Neural cell (in vitro differentiated cells): Measurements from ENCODE around the gene ZNF358. TPM values are rescaled to one million over a fixed set of nuclear protein-coding genes. Genes with fewer than 3 reads are reported as not detected.

Experiments used
- H2AFZ ChIP-seq: fragments of 200-600, 300-800 bp; sonication (generic), shearing (Covaris generic); 2 replicates; pipeline ENCODE4 v1.6.0; 2014; ENCODE audit warnings: low read depth, mild to moderate bottlenecking, antibody characterized with exemption, low read length, moderate library complexity
- H3F3A ChIP-seq: fragments of 200-600 bp; shearing (Covaris generic); 2 replicates; pipeline ENCODE4 v1.6.1; 2016; ENCODE audit warnings: mild to moderate bottlenecking, moderate library complexity, mixed read lengths, antibody characterized with exemption, low read length; ENCODE audit not compliant: insufficient read depth, poor library complexity, severe bottlenecking
- H3K27ac ChIP-seq: fragments of 200-600, 300-800 bp; sonication (generic), shearing (Covaris generic); 2 replicates; pipeline ENCODE4 v1.5.1; 2014; ENCODE audit warnings: mild to moderate bottlenecking, low read length, moderate library complexity
- H3K27me3 ChIP-seq: fragments of 300-800, 200-600 bp; sonication (generic), shearing (Covaris generic); 2 replicates; pipeline ENCODE4 v1.6.0; 2014; ENCODE audit warnings: mild to moderate bottlenecking, low read depth, low read length, moderate library complexity; ENCODE audit not compliant: insufficient read depth
- H3K36me3 ChIP-seq: fragments of 300-800, 200-600 bp; sonication (generic), shearing (Covaris generic); 2 replicates; pipeline ENCODE4 v1.5.1; 2014; ENCODE audit warnings: mild to moderate bottlenecking, antibody characterized with exemption, low read length, moderate library complexity; ENCODE audit not compliant: insufficient read depth
- H3K4me2 ChIP-seq: fragments of 300-800, 200-600 bp; sonication (generic), shearing (Covaris generic); 2 replicates; pipeline ENCODE4 v1.6.0; 2014; ENCODE audit warnings: mild to moderate bottlenecking, low read length
- H3K4me3 ChIP-seq: fragments of 300-800, 200-600 bp; sonication (generic), shearing (Covaris generic); 2 replicates; pipeline ENCODE4 v1.5.1; 2014; ENCODE audit warnings: mild to moderate bottlenecking, low read length, moderate library complexity
- H3K79me2 ChIP-seq: fragments of 200-600 bp; shearing (Covaris generic); replicated peaks from 2 replicates; pipeline ENCODE4 v1.6.0; 2014; ENCODE audit warnings: mild to moderate bottlenecking, low read length, moderate library complexity; ENCODE audit not compliant: insufficient read depth
- H3K9ac ChIP-seq: fragments of 300-800, 200-600 bp; sonication (generic), shearing (Covaris generic); 2 replicates; pipeline ENCODE4 v1.6.1; 2016; ENCODE audit warnings: mild to moderate bottlenecking, low read length, mixed read lengths
- H3K9me2 ChIP-seq: fragments of 200-600 bp; shearing (Covaris generic); 2 replicates; pipeline ENCODE4 v1.6.1; 2016; ENCODE audit warnings: mild to moderate bottlenecking, low read length, mixed read lengths; ENCODE audit not compliant: insufficient read depth
- H3K9me3 ChIP-seq: fragments of 200-600, 300-800 bp; sonication (generic), shearing (Covaris generic); 2 replicates; pipeline ENCODE4 v1.6.1; 2016; ENCODE audit warnings: mild to moderate bottlenecking, mixed run types, low read length, moderate library complexity, mixed read lengths
- H4K20me1 ChIP-seq: fragments of 200-600 bp; shearing (Covaris generic); 2 replicates; pipeline ENCODE4 v1.6.1; 2016; ENCODE audit warnings: mild to moderate bottlenecking, mixed run types; ENCODE audit not compliant: insufficient read depth
- CTCF ChIP-seq: fragments of 450-650 bp; IDR thresholded peaks from 2 replicates; pipeline ENCODE4 v1.5.1; 2014; ENCODE audit warnings: antibody characterized with exemption, mild to moderate bottlenecking, moderate library complexity; ENCODE audit not compliant: poor library complexity, severe bottlenecking
- EP300 ChIP-seq: fragments of 450-650 bp; conservative IDR thresholded peaks from 2 replicates; pipeline ENCODE4 v1.6.1; 2014; ENCODE audit warnings: antibody characterized with exemption, mild to moderate bottlenecking, moderate library complexity; ENCODE audit not compliant: poor library complexity, severe bottlenecking
- EZH2 ChIP-seq: fragments of 200-600, 300-800 bp; shearing (Covaris generic), sonication (generic); IDR thresholded peaks from 2 replicates; pipeline ENCODE4 v1.6.1; 2014; ENCODE audit warnings: antibody characterized with exemption, low read length, borderline replicate concordance, mild to moderate bottlenecking; ENCODE audit not compliant: insufficient read depth, poor library complexity, severe bottlenecking
- MXI1 ChIP-seq: fragments of 450-650 bp; conservative IDR thresholded peaks from 2 replicates; pipeline ENCODE4 v1.6.1; 2014; ENCODE audit warnings: antibody characterized with exemption, mild to moderate bottlenecking; ENCODE audit not compliant: poor library complexity, severe bottlenecking
- POLR2AphosphoS5 ChIP-seq: IDR thresholded peaks from 2 replicates; pipeline ENCODE4 v1.6.1; 2012
- RAD21 ChIP-seq: fragments of 450-650 bp; conservative IDR thresholded peaks from 2 replicates; pipeline ENCODE4 v1.6.1; 2014; ENCODE audit warnings: antibody characterized with exemption, mild to moderate bottlenecking, moderate library complexity
- SMC3 ChIP-seq: fragments of 450-650 bp; conservative IDR thresholded peaks from 2 replicates; pipeline ENCODE4 v1.6.1; 2014; ENCODE audit warnings: antibody characterized with exemption, mild to moderate bottlenecking, moderate library complexity; ENCODE audit not compliant: poor library complexity
- TAF1 ChIP-seq: IDR thresholded peaks from 2 replicates; pipeline ENCODE4 v1.6.1; 2012; ENCODE audit warnings: low read depth
- polyA plus RNA-seq: library from polyadenylated mRNA; depleted of rRNA; stranded (reverse); fragments of >200 nt; gene quantifications from 2 replicates; pipeline ENCODE4 v1.2.3, GENCODE V29; 2014
- TF ChIP-seq, protein P1 (sequence below): IDR thresholded peaks from 2 replicates; pipeline ENCODE4 v1.6.1; 2012; ENCODE audit warnings: borderline replicate concordance

The ZNF358 gene
- polyA plus RNA-seq, 1 donor from 2014 or later, result 22.0 TPM

DNA sequence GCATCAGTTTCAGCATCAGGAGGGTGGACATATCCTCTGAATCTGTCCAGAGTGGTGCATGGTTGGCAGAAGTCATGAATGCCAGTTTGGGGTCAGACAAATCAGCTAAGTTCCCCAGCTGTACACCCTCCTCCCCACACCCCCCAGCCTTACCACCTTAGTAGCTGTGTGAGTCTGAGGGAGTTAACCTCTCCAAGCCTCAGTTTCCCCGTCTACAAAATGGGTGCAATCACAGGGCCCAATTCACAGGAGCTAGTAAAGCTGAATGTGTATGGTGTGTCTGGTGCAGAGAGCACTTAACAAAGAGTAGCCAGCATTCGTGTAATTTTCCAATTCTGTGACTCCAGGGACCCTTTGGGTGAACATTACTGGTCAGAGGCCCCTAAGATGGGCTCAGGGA, 13.4 kb upstream of the ZNF358 start:
- H3K27me3 ChIP-seq, result no peaks in the 10 kb centered on the region
- no peak overlapping the region for H2AFZ ChIP-seq
- no peaks in the 10 kb centered on the region for H3K79me2 ChIP-seq
- no peak overlapping the region for H3K4me3 ChIP-seq
- H3K9me2 ChIP-seq, result no peaks in the 10 kb centered on the region
- H4K20me1 ChIP-seq, result no peaks in the 10 kb centered on the region
- no peak for TF ChIP-seq RAD21
- no peak for TF ChIP-seq TAF1
- TF ChIP-seq EZH2, result no peak
- H3F3A ChIP-seq, result no peaks in the 10 kb centered on the region
- H3K9ac ChIP-seq, result no peak overlapping the region
- H3K27ac ChIP-seq, result no peak overlapping the region
- no peaks in the 10 kb centered on the region for H3K9me3 ChIP-seq
- H3K36me3 ChIP-seq, result no peaks in the 10 kb centered on the region
- no peak overlapping the region for H3K4me2 ChIP-seq

DNA sequence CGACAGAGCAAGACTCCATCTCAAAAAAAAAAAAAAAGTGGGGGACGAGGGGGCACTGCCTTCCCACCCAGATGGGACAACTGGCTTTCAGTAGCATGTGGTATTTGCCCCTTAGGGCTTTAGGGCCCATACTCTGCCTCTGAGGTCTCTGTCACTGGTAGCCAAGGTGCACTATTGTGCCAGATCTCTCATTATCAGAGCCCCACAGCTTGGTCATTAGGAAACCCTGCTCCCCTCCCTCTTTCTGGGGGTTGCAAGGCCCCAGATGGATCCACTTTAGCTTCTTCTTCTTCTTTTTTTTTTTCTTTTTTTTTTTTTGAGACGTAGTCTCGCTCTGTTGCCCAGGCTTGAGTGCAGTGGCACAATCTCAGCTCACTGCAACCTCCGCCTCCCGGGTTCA, 11.2 kb upstream of the ZNF358 start:
- Histone ChIP-seq H3K9ac (no peak overlapping the region), H3K36me3 (no peaks in the 10 kb centered on the region), H3K27ac (no peak overlapping the region), H3K27me3 (no peaks in the 10 kb centered on the region), H3K4me3 (no peak overlapping the region), H3F3A (no peaks in the 10 kb centered on the region), H4K20me1 (no peaks in the 10 kb centered on the region), H2AFZ (no peak overlapping the region), H3K9me3 (no peaks in the 10 kb centered on the region), H3K4me2 (no peak overlapping the region), H3K79me2 (no peaks in the 10 kb centered on the region), H3K9me2 (no peaks in the 10 kb centered on the region)
- TF ChIP-seq EP300, result no peak
- TF ChIP-seq, protein P1, sequence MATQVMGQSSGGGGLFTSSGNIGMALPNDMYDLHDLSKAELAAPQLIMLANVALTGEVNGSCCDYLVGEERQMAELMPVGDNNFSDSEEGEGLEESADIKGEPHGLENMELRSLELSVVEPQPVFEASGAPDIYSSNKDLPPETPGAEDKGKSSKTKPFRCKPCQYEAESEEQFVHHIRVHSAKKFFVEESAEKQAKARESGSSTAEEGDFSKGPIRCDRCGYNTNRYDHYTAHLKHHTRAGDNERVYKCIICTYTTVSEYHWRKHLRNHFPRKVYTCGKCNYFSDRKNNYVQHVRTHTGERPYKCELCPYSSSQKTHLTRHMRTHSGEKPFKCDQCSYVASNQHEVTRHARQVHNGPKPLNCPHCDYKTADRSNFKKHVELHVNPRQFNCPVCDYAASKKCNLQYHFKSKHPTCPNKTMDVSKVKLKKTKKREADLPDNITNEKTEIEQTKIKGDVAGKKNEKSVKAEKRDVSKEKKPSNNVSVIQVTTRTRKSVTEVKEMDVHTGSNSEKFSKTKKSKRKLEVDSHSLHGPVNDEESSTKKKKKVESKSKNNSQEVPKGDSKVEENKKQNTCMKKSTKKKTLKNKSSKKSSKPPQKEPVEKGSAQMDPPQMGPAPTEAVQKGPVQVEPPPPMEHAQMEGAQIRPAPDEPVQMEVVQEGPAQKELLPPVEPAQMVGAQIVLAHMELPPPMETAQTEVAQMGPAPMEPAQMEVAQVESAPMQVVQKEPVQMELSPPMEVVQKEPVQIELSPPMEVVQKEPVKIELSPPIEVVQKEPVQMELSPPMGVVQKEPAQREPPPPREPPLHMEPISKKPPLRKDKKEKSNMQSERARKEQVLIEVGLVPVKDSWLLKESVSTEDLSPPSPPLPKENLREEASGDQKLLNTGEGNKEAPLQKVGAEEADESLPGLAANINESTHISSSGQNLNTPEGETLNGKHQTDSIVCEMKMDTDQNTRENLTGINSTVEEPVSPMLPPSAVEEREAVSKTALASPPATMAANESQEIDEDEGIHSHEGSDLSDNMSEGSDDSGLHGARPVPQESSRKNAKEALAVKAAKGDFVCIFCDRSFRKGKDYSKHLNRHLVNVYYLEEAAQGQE, result no peak
- no peak for TF ChIP-seq SMC3
- TF ChIP-seq EZH2, result no peak

DNA sequence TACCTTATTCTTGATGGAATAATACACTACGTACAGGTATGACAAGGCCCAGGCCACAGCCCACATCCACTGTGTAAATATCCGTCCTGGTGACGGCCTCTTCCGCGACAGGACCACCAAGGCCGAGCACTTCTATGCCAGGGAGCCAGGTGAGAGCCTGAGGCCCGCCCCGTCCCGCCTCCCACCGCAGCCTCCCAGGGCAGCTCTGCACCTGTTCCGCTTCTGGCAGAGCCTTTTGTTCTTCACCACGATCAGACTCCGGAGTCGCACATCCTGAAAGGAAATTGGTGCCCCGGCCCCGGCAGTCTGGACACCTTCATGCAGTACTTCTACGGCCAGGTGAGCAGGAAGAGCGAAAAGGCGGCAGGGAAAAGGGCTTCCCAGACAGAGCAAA, 10.6 kb upstream of the ZNF358 start:
- Histone ChIP-seq H3K4me2 (no peak overlapping the region), H3K4me3 (no peak overlapping the region)
- TF ChIP-seq TAF1, result no peak
- TF ChIP-seq EP300, result no peak
- TF ChIP-seq, protein P1, result no peak
- no peak for TF ChIP-seq RAD21
- TF ChIP-seq CTCF, result no peak
- no peak for TF ChIP-seq MXI1
- TF ChIP-seq EZH2, result no peak
- no peak for TF ChIP-seq SMC3
- TF ChIP-seq POLR2AphosphoS5, result no peak

More for the DNA sequence above, 10.6 kb upstream of the ZNF358 start:
- H3K9me2 ChIP-seq, result no peaks in the 10 kb centered on the region
- no peak overlapping the region for H2AFZ ChIP-seq
- no peaks in the 10 kb centered on the region for H3F3A ChIP-seq
- H3K36me3 ChIP-seq, result no peaks in the 10 kb centered on the region
- H3K27ac ChIP-seq, result no peak overlapping the region
- H3K9ac ChIP-seq, result no peak overlapping the region
- H3K27me3 ChIP-seq, result no peaks in the 10 kb centered on the region
- H3K9me3 ChIP-seq, result no peaks in the 10 kb centered on the region
- no peaks in the 10 kb centered on the region for H3K79me2 ChIP-seq
- H4K20me1 ChIP-seq, result no peaks in the 10 kb centered on the region
